Stimulated activated CD4-positive, alpha-beta T cell treated with anti-CD3 and anti-CD28 coated beads, Interleukin-15, amount 100 ng/mL, for 1 hour (primary cell): Measurements from ENCODE around the gene PLCB1.
"Not testable (repeated sequence)": the region's sequence is repeated elsewhere in the genome, so short reads cannot be mapped to it uniquely, and the experiment has no call there.

Source experiments
- DNase-seq, 2 donors: peaks; one replicate each; pipeline ENCODE4 v3.0.0-alpha.2; 2020; ENCODE audit warnings: low read depth in 1 of 2, low spot score in 1 of 2

The PLCB1 gene

DNA sequence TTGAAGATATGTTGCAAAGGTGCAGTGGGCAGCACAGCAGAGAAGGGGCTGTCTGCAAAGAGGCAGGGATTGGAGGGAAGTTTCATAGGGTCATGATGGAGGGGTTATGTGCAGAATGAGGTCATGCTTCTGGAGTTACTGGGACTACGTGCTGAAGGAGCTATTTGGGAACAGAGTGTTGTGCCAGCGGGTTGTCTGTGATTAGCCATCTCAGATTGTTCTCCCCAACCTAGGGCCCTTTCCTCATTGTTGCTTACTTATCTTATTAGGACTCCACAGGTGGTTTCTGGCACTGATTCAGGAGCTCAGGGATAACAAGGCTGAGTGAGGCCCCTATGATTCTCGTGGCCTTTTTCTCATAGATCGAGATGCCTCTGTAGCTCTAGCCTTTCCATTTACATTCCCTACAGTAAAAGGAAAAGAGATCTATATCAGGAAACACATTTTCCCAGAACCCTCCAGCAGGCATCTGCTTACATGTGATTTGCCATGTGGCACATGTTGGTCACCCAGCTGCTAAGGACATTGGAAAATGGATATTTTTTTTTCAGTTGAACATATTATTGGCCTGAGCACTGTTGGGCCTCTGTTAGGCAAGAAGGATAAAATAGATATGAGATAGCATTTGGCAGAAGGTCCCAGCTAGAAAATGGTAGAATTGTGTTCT is 507.2 kb downstream of the PLCB1 start:
- DNase-seq = no peak

DNA sequence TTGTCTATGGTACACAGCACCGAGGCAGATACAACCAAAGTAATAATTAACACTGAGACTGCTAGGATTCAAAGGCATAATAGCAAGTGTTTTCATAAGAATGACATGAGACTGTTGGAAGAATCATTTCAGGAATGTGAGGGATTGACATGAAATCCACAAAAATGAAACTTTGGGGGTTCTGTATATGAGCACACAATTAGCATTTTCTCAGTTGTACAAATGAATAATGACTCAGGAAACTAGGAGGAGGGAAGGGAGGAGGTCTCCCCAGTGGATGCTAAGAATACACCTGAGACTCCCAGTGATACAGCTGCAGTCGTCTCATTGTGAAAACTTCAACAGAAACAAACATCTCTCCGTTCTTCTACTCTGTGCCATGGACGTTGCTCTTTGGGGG is 508.4 kb downstream of the PLCB1 start:
- DNase-seq = no peak

DNA sequence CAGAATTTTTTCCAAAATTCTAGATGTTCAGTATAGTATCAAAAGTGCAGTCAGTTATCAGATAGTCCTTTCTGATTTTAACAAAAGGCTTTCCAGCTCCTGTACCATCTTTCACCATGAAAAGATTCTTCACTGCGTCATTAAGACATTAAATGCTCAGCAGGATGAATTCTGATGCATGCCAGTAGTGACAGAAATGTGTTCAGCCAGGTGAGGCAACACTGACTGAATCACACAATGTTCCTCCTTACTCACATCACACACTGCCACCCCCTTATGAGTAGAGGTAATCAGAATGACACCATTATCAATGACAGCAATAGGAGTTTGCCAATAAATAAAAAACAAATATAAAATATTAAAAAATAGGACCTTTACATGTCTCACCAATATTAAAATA is 510.2 kb downstream of the PLCB1 start:
- DNase-seq = no peak

DNA sequence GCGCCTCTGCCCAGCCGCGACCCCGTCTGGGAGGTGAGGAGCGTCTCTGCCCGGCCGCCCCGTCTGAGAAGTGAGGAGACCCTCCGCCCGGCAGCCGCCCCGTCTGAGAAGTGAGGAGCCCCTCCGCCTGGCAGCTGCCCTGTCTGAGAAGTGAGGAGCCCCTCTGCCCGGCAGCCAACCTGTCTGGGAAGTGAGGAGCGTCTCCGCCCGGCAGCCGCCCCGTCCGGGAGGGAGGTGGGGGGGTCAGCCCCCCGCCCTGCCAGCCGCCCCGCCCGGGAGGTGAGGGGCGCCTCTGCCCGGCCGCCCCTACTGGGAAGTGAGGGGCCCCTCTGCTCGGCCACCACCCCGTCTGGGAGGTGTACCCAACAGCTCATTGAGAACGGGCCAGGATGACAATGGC is 512.4 kb downstream of the PLCB1 start:
- not testable (repeated sequence) for DNase-seq

DNA sequence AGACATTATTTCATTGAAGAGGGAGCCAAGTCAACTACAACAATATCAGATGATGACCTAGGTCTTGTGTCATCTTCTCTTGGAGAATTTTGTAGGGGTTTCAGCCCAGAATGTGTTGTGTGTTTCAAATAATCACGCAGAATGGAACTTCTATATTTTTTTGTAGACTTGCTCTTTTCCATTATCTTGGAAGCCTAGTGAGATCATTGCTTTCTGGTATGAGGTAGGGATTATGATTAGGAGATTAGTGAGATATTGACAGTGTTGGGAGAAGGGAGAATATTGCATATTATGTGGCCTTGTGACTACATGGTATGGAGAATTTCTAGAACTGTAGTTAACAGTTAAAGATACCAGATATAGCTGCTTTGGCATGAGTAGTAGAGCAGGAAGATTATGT is 513.3 kb downstream of the PLCB1 start:
- DNase-seq = no peak

DNA sequence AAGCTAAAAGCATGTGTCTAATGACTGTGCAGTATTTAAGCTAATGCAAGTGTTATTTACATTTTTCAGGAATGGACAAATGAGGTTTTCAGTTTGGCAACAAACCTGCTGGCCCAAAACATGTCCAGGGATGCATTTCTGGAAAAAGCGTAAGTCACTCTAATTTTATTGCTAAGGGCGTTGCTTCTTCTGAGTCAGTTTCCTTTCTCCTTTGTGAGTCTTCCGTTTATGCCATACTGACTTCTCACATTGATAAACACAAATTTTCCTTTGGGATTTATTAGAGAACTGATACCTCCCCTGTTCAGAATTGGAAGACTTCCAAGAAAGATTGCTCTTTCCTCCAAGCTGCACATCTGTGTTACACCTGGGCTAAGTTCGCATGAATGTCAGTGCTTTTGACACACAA is 514.0 kb downstream of the PLCB1 start:
- DNase-seq = no peak

DNA sequence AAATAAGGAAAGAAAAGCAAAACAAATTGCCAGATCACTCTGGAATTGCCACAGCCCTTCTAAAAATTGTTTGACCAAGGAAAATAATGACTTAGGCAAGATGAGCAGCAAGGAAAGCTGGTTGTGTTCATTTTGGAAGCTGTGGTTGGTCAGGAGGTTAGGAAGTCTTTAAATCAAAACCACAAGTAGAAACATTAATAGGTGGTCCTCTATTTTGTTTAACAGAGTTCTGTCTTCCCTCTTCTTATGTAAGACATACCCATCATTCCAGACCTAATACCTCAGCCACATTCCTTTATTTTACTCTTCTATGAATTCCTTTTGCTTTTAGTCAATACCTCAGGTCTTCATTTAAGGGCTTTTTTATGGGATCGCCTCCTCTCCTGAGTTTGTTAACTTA is 514.6 kb downstream of the PLCB1 start:
- DNase-seq = no peak

DNA sequence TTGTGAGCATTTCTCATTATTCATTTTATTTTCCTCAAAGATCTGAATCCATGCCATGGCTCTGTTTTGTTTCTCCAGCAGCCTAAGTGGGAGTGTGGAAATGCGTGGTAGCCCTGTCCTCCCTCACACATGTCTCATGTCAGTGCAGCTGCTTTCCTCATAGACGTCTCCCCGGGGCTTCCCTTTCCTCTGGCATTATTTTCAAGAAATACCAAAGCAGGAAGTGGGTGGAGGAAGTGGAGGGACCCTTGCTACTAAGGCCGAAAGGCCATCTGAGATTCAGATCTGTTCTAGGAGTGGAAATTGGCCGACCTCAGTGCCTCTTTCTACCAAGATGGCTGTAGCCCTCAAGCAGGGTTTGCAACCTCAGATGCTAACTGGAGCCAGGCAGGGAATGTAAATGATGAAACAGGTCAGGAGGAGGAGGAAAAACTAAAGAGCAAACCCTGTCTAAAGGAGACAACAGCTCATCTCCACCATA is 515.9 kb downstream of the PLCB1 start:
- no peak for DNase-seq

DNA sequence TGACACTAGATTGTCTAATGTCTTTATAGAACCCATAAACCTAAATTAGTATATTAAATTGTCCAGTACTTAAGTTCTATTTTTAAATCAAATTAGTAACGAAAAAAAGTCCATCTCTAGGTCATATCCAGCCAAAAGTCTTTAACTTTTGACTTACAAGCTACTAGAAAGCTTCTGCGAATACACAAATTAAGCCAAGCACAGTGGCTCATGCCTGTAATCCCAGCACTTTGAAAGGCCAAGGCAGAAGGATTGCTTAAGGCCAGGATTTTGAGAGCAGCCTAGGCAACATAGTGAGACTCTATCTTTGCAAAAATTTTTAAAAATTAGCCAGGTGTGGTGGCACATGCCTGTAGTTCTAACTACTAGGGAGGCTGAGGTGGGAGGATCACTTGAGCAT is 516.4 kb downstream of the PLCB1 start:
- no peak for DNase-seq

DNA sequence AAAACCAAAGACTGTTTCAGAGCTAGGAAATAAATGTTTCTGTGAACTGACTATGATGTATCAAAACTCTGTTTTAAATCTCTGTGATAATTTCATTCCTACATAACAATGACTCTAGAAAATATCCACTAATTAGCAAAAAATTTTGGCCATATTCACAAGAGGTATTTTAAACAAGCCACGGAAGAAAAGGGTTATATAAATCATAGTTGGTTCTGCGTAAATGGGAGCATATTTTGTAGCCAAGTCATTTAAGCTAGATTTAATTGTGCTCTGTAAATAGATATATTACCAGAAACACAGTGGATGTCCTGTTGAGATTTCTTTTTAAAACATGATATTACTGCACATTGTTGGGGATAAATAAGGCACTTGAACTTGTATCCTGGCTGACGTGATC is 520.3 kb downstream of the PLCB1 start:
- no peak for DNase-seq

DNA sequence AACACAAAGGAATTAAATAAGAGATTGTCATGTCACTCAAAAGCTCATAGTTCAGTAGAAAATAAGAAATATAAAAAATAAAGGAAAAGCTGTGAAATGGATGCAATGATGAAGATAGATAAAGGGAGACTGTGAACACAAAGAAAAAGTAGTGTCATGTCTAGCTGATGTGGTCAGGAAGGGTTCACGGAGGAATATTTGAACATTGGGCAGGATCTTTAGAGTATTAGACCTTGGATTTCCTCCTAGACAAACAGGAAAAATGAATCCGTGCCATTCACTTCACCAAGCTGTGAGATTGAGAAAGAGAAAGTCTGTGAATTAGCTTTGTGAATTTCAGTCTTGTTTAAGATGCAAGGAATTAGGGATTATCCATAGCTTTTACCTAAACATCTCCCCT is 522.4 kb downstream of the PLCB1 start:
- DNase-seq = no peak

DNA sequence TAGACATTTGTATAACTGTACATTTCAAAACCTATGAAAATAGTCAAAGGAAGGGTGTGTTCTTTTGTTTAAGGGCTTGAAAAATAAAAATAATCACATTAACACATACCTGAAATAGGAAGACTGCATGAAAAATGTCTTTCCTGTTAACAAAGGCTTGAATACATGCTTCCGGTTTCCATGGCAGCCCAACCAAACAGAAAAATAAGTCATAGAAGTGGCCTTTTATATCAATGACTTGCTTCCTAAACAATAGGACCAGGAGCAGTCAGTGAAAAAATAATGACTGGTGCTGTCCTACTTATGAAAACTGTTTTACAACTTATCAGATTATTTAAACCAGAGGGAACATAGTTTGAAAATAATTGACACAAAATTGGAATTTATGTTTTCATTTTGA is 524.3 kb downstream of the PLCB1 start:
- no peak for DNase-seq

DNA sequence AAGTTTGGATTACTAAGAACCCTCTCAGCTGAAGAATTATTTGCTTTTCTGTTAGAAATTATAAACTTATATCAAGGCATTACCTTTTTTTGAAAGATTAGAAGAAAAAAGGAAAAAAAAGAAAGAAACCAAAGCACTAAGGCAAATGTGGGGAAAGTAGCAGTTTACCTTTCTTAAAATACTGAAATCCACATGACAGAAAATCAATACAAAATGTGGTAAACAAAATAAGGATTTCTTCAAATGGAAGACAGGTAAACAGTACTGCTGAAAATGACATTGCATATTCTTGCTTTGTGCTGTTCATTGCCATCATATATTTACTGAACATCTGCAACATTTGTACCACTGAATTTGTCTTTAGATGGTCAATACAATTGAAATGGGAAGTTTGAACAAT is 525.6 kb downstream of the PLCB1 start:
- DNase-seq = no peak

DNA sequence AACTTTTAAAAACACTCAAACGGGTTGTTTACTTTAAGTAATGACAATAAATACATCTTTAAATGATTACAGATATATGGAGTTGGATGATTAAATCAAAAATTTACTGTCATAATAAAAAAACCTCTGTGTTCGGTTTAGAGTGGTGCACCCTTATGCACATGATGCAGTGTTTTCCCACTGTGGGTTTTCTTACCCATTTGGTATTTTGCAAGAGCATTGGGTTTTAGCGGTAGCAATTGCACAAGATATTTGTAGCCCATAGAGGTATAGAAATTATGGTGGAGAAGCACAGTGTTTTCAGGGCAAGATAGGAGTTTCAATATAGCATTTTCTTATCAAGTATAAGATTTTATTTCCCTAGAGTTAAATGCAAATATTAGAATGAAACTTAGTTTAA is 526.0 kb downstream of the PLCB1 start:
- no peak for DNase-seq

DNA sequence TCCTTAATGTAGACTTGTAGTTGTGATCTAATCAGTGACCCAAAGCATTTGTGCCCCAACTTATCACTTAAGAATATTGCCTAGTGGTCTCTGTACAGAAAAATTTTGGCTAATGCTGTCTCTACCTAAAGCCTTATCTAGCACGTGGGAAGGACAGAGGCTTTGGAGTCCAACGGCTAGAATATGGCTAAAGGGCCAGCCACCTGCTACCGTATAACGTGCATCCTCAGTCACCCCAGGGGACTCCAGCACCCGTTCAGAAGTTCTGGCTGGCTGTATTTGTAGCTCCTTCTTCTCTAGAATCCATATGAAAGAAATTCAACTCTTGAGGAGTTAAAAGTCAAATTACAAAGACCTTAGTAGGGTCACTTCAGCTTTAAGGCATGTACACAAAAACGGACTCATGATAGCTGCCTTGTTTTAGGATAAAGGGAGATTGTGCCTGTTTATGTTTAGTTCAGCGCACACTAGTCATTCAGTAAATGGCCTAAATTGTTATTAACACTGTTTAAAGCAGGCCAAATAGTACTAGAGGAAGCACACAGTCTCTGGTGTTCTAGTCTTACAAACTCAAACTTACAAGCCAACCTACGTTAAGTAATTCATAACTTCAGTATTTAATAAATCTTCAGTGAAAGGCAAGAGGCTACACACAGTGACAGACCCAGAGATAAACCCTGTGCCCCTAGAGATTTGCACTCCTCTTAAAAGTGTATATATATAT is 529.3 kb downstream of the PLCB1 start:
- no peak for DNase-seq

DNA sequence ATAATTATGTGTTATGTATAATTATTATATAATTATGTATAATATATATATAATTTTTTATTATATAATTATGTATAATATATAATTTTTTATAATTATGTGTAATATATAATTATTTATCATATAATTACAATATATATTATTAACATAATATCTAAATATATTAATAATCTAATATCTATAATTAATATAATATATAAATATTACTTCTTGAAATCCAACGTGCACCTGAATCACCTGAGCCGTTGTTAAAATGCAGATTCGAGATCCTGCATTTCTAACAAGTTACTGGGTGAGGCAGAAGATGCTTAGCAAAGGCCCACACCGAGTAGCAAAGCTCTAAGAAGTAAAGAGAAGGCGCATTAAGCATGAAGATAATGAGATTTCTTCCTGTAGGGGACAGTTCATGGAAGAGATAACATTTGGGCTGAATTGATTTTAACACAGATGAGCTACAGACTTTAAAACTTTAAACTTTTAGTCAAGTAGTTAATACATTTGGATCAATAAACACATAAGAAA is 530.4 kb downstream of the PLCB1 start:
- no peak for DNase-seq

DNA sequence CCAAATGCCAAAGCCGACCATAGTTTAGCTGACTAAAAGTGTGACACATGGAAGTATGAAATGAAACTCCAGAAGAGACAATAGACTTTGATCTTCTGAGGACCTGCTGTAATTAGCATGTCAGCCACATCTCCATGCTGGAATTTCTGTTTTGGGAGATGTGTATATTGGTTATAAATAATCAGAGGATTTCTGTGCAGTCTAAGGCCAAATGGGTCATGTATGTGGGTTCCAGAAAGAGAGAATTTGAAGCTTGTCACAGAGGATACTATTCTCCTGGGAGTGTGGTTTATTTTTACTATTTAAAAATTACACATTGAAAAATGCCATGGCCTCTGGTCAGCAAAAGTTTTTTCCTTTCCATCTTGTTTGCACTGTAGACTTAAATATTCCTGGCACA is 531.4 kb downstream of the PLCB1 start:
- DNase-seq = no peak

DNA sequence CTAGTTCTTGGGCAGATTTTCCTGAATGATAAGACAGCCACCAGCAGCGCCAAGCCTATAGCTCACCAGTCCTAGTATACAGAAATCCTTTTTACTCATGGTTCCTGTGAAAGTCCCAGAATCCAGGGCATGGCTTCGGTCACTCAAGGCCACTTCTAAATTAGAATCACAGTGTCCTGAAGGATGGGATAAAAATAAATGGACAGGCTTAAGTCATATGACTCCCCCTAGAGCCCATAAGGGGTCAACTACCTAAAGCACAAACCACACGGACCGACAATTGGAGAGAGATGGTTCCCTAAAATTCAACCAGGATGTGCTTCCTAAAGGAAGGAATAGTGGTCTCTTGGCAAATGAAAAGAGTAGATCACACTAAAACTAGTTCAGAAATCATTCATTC is 532.7 kb downstream of the PLCB1 start:
- DNase-seq = no peak

DNA sequence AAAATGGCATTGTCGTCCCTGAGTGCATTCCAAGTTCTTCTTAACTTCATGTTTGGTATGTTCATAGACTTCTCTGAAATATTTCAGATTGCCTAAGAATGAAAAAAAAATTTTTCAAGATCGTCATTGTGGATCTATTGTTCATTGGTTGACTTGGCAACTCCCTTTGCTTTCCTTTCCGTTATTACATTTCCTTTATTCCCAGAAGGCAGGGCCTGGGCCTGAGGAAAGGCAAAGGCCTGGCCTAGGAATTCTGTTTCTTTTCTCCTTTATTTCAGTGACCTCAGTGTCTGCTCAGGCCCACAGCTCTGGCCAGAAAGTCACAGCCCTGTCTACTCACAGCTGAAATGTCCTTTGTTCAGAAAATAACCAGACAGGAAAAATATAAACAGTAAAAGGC is 535.2 kb downstream of the PLCB1 start:
- no peak for DNase-seq

DNA sequence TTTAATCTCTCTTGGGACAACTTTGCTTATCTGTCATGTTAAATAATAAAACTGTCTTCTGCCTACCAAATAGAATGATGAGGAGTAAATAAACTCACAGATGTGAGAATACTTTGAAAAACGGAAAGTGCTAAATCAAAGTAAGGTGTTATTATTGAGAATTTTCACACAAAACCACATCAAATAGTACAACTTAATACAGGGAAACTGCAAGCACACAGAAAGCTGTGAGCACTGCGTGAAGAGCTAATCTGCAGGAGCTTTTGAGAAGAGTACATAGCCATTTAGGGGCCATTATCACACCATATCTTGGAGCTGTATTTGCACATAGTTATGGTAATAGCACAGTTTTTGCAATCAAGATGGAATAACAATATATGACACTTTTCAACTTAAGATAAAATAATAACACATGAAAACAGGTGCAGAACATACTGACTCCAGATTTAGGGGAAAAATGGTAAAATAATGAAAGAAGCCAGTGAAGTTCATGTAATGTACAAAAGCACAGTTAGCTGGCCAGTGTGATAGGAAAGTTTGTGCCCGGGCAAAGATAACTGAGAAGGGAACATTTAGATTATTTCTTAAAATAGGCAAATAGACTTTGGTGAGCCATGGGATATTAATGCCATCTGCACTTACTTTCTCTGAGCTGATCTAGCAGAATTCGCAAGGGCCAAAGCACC is 538.3 kb downstream of the PLCB1 start:
- no peak for DNase-seq

DNA sequence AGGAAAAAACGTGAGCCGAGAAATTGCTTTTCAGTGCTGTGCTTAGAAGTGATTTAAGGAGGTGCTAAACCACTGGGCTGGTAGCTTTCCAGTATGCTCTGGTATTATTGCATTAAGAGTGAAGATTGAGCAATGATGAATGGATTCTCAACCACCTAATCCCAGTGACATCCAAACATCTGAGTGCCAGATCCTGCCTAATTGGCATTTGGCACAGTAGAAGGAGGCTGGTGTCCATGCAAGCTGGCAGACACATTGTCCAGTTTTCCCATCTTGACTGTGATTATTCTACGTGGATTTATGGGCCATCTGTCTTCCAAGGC is 538.8 kb downstream of the PLCB1 start:
- DNase-seq = no peak

DNA sequence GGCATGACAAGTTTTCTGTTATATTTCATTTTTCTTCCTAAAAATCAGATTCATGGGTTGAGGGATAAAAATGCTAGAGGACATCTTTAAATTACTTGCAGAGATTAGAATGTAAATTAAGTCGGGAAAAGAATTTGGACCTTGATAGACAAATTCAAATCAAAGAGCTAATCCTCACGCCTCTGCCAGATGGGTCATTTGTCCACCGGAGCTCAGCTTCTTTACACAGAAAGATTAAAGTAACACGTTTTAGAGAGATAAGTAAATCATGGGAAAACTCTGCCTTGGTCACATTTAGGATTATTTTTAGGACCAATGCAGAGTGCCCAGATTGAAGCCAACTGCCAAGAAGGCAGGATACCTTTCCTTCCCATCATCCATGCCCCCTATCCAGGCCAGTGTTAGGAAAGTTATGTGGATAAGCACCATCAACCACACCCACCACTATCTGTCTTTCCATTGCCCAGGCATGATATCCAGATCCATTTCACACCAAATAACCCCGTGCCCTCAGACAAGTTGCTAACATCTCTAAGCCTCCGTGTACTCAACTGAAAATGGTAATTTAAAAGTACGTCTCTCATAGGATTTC is 539.4 kb downstream of the PLCB1 start:
- DNase-seq = no peak
